NCI-H2029 (cell line): ENCODE data around the gene FUCA1.
"Not testable (repeated sequence)": the region's sequence is repeated elsewhere in the genome, so short reads cannot be mapped to it uniquely, and the experiment has no call there.

ENCODE experiments used
- DNase-seq: peaks from one replicate; lab custom pipeline; 2025; lab: John Stamatoyannopoulos, UW

FUCA1 gene

GRCh38 chr1:23895993-23896392 is 27.9 kb upstream of the FUCA1 start:
- no peak for DNase-seq

- no peak for DNase-seq
These were observed 27.0 kb upstream of the FUCA1 start for GRCh38 chr1:23895082-23895481.

- DNase-seq, result no peak
These were observed 21.0 kb upstream of the FUCA1 start for GRCh38 chr1:23889074-23889473.

GRCh38 chr1:23885222-23885621 is 17.1 kb upstream of the FUCA1 start:
- DNase-seq, result no peak

GRCh38 chr1:23882746-23883145 is 14.7 kb upstream of the FUCA1 start:
- no peak for DNase-seq

GRCh38 chr1:23879809-23880208 is 11.7 kb upstream of the FUCA1 start:
- DNase-seq, result no peak

GRCh38 chr1:23878668-23879067 is 10.6 kb upstream of the FUCA1 start:
- DNase-seq, result no peak

GRCh38 chr1:23875382-23875781 is 7.3 kb upstream of the FUCA1 start:
- DNase-seq, result no peak

GRCh38 chr1:23872421-23872820 is 4.3 kb upstream of the FUCA1 start:
- DNase-seq, result no peak

GRCh38 chr1:23869051-23869450 is 961 bp upstream of the FUCA1 start:
- no peak for DNase-seq

- DNase-seq, result no peak
These were observed 497 bp upstream of the FUCA1 start for GRCh38 chr1:23868557-23869016.

GRCh38 chr1:23867542-23867894 is 572 bp downstream of the FUCA1 start:
- DNase-seq, result no peak

GRCh38 chr1:23865543-23865930 is 2.6 kb downstream of the FUCA1 start:
- DNase-seq, result no peak

GRCh38 chr1:23864801-23865542 is 3.1 kb downstream of the FUCA1 start:
- DNase-seq, result no peak

- no peak for DNase-seq
These were observed 5.5 kb downstream of the FUCA1 start for GRCh38 chr1:23862640-23863039.

GRCh38 chr1:23854568-23854967 is 13.5 kb downstream of the FUCA1 start:
- DNase-seq, result no peak

- not testable (repeated sequence) for DNase-seq
These were observed 15.0 kb downstream of the FUCA1 start for GRCh38 chr1:23853124-23853523.

GRCh38 chr1:23851406-23851805 is 16.7 kb downstream of the FUCA1 start:
- DNase-seq, result not testable (repeated sequence)

GRCh38 chr1:23848673-23849616 is 19.1 kb downstream of the FUCA1 start:
- DNase-seq, result no peak

- DNase-seq, result not testable (repeated sequence)
These were observed 20.5 kb downstream of the FUCA1 start for GRCh38 chr1:23847482-23848095.

- no peak for DNase-seq
These were observed 22.9 kb downstream of the FUCA1 start for GRCh38 chr1:23845163-23845562.

- DNase-seq, result no peak
These were observed 24.4 kb downstream of the FUCA1 start for GRCh38 chr1:23843644-23844043.

GRCh38 chr1:23838401-23838866 is 29.7 kb downstream of the FUCA1 start:
- DNase-seq, result peak; percentile 9
